ENCODE data around the gene EHD3.

The EHD3 gene

GRCh38 chr2:31226266-31226665 is 7.7 kb upstream of the EHD3 start:
- Histone ChIP-seq H3K4me2 (ENCODE audit: low read length) (no peak overlapping the region), H3K4me1 (no peaks in the 10 kb centered on the region), H3K27ac (no peak overlapping the region), H3K9me3 (ENCODE audit: control insufficient read depth, low read length) (no peaks in the 10 kb centered on the region), H3K36me3 (ENCODE audit: control insufficient read depth, insufficient read depth, low read length) (no peaks in the 10 kb centered on the region), H3K9ac (no peak overlapping the region), H3K79me2 (no peaks in the 10 kb centered on the region), H2AFZ (no peak overlapping the region), H3K4me3 (ENCODE audit: low read depth, low read length) (no peak overlapping the region), H3K27me3 (ENCODE audit: control insufficient read depth, insufficient read depth, low read length) (no peaks in the 10 kb centered on the region)
- TF ChIP-seq, protein P1, sequence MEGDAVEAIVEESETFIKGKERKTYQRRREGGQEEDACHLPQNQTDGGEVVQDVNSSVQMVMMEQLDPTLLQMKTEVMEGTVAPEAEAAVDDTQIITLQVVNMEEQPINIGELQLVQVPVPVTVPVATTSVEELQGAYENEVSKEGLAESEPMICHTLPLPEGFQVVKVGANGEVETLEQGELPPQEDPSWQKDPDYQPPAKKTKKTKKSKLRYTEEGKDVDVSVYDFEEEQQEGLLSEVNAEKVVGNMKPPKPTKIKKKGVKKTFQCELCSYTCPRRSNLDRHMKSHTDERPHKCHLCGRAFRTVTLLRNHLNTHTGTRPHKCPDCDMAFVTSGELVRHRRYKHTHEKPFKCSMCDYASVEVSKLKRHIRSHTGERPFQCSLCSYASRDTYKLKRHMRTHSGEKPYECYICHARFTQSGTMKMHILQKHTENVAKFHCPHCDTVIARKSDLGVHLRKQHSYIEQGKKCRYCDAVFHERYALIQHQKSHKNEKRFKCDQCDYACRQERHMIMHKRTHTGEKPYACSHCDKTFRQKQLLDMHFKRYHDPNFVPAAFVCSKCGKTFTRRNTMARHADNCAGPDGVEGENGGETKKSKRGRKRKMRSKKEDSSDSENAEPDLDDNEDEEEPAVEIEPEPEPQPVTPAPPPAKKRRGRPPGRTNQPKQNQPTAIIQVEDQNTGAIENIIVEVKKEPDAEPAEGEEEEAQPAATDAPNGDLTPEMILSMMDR (IDR thresholded peaks at IDR 0.05) = no peak

DNA sequence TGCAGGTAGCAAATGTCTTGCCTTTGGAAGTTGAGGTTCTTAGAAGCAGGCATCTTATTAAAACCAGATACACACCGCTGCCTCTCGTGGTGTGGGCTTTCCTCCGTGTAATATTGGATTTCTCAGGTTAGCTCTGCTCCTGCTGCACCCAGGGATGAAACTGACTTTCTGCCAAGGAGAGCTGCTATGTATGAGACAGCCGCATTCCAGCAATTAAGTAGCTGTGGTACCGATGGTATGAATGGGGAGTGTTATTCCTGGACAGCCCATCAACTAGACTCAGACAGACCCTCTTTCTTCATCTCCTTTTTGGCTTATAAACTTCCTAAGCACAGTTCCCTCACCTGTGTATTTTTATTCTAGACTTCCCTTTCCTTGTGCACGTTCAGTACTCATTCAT is 6.8 kb upstream of the EHD3 start:
- no peak overlapping the region for H3K4me2 ChIP-seq (ENCODE audit: low read length)
- H3K27ac ChIP-seq = no peak overlapping the region
- no peaks in the 10 kb centered on the region for H3K79me2 ChIP-seq
- no peak overlapping the region for H3K4me3 ChIP-seq (ENCODE audit: low read depth, low read length)
- no peak overlapping the region for H3K9ac ChIP-seq
- no peaks in the 10 kb centered on the region for H3K4me1 ChIP-seq
- no peaks in the 10 kb centered on the region for H3K27me3 ChIP-seq (ENCODE audit: control insufficient read depth, insufficient read depth, low read length)
- TF ChIP-seq, protein P1 (IDR thresholded peaks at IDR 0.05) = no peak
- H3K36me3 ChIP-seq (ENCODE audit: control insufficient read depth, insufficient read depth, low read length) = no peaks in the 10 kb centered on the region
- H2AFZ ChIP-seq = no peak overlapping the region
- H3K9me3 ChIP-seq (ENCODE audit: control insufficient read depth, low read length) = no peaks in the 10 kb centered on the region

GRCh38 chr2:31227711-31228125 is 6.2 kb upstream of the EHD3 start:
- no peak overlapping the region for H3K27ac ChIP-seq
- TF ChIP-seq, protein P1 (IDR thresholded peaks at IDR 0.05) = no peak
- no peak overlapping the region for H3K4me2 ChIP-seq (ENCODE audit: low read length)
- no peaks in the 10 kb centered on the region for H3K27me3 ChIP-seq (ENCODE audit: control insufficient read depth, insufficient read depth, low read length)
- H3K9ac ChIP-seq = no peak overlapping the region
- no peaks in the 10 kb centered on the region for H3K36me3 ChIP-seq (ENCODE audit: control insufficient read depth, insufficient read depth, low read length)
- no peaks in the 10 kb centered on the region for H3K4me1 ChIP-seq
- H3K79me2 ChIP-seq = no peaks in the 10 kb centered on the region
- H3K4me3 ChIP-seq (ENCODE audit: low read depth, low read length) = no peak overlapping the region
- no peaks in the 10 kb centered on the region for H3K9me3 ChIP-seq (ENCODE audit: control insufficient read depth, low read length)
- no peak overlapping the region for H2AFZ ChIP-seq

GRCh38 chr2:31228717-31229116 is 5.2 kb upstream of the EHD3 start:
- Histone ChIP-seq H3K79me2 (no peaks in the 10 kb centered on the region), H3K9ac (no peak overlapping the region), H3K36me3 (ENCODE audit: control insufficient read depth, insufficient read depth, low read length) (no peaks in the 10 kb centered on the region), H3K4me2 (ENCODE audit: low read length) (no peak overlapping the region), H3K4me3 (ENCODE audit: low read depth, low read length) (no peak overlapping the region), H3K27me3 (ENCODE audit: control insufficient read depth, insufficient read depth, low read length) (no peaks in the 10 kb centered on the region), H3K9me3 (ENCODE audit: control insufficient read depth, low read length) (no peaks in the 10 kb centered on the region), H3K27ac (no peak overlapping the region), H2AFZ (no peak overlapping the region), H3K4me1 (no peaks in the 10 kb centered on the region)
- TF ChIP-seq, protein P1 (IDR thresholded peaks at IDR 0.05) = no peak

DNA sequence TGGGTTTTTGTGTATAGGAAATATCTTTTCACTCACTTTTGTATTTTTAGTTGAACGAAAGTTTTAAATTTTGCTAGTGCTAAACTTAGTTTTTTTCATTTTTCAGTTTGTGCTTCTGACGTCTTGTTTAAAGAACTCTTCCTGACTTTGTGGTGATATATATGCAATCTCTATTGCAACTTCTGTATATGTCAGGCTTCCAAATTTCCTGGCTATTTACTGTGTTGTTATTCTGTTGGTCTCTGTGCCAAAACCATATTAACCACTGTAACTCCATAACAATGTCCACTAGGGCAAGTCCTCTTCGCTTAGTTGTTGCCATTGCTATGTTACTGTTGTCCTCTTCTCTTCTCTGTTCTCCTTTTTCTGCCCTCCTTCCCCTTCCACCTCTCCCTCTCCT is 3.2 kb upstream of the EHD3 start:
- H3K79me2 ChIP-seq = no peaks in the 10 kb centered on the region
- H2AFZ ChIP-seq = no peak overlapping the region
- no peaks in the 10 kb centered on the region for H3K9me3 ChIP-seq (ENCODE audit: control insufficient read depth, low read length)
- H3K27me3 ChIP-seq (ENCODE audit: control insufficient read depth, insufficient read depth, low read length) = no peaks in the 10 kb centered on the region
- H3K27ac ChIP-seq = no peak overlapping the region
- TF ChIP-seq, protein P1 (IDR thresholded peaks at IDR 0.05) = no peak
- H3K4me1 ChIP-seq = no peaks in the 10 kb centered on the region
- H3K9ac ChIP-seq = no peak overlapping the region
- no peaks in the 10 kb centered on the region for H3K36me3 ChIP-seq (ENCODE audit: control insufficient read depth, insufficient read depth, low read length)
- no peak overlapping the region for H3K4me3 ChIP-seq (ENCODE audit: low read depth, low read length)
- no peak overlapping the region for H3K4me2 ChIP-seq (ENCODE audit: low read length)

All from parathyroid adenoma (tissue), 2 donors.